Caco-2 (cell line): ENCODE measurements around the gene TMEM222. TPM values are rescaled to one million over a fixed set of nuclear protein-coding genes. Genes with fewer than 3 reads are reported as not detected.
A peak's percentile ranks its signal among the peaks of the same experiment; 100 is the strongest.

Experiments used
- BruUV-seq: library from RNA; stranded (reverse); fragments of 400-500 nt; replicated peaks from 2 replicates; lab custom pipeline; 2021; lab: Mats Ljungman, UMichigan
- CTCF ChIA-PET: fragments of 300-600 bp; sonication (Branson Sonifier 250); formaldehyde crosslinking; loops from one replicate; lab custom pipeline; 2022; ENCODE audit warnings: antibody characterized with exemption; lab: Charles Lee
- POLR2A ChIA-PET: fragments of 300-600 bp; sonication (Branson Sonifier 250); formaldehyde crosslinking; loops from one replicate; lab custom pipeline; 2022; ENCODE audit warnings: antibody characterized with exemption; lab: Charles Lee
- DNase-seq, 2 experiments: peaks; one replicate each; pipeline versions ENCODE4 v3.0.0 to v3.0.0-alpha.2; 2020 to 2022
- H3K27me3 ChIP-seq: replicated peaks from 2 replicates; pipeline ENCODE4 v1.6.0; 2011; ENCODE audit warnings: low read length; ENCODE audit not compliant: control insufficient read depth, insufficient read depth
- H3K36me3 ChIP-seq: 2 replicates; pipeline ENCODE4 v1.5.1; 2011; ENCODE audit warnings: low read length; ENCODE audit not compliant: control insufficient read depth, insufficient read depth
- H3K4me1 ChIP-seq: fragments of 250-450 bp; sonication (Bioruptor Pico); 2 replicates; pipeline ENCODE4 v1.5.1; 2020; ENCODE audit warnings: mild to moderate bottlenecking
- H3K4me3 ChIP-seq: 2 replicates; pipeline ENCODE4 v1.5.1; 2011; ENCODE audit warnings: low read depth, mild to moderate bottlenecking, control low read depth, low read length
- H3K9me3 ChIP-seq: fragments of 250-450 bp; sonication (Bioruptor Pico); 2 replicates; pipeline ENCODE4 v1.5.1; 2020; ENCODE audit warnings: mild to moderate bottlenecking, moderate library complexity
- H3K27ac Mint-ChIP-seq: one replicate; pipeline ENCODE4 v1.8.0; 2022; ENCODE audit warnings: mixed read lengths; ENCODE audit not compliant: unreplicated experiment
- H3K27me3 Mint-ChIP-seq: one replicate; pipeline ENCODE4 v1.8.0; 2022; ENCODE audit warnings: mixed read lengths; ENCODE audit not compliant: insufficient read depth, unreplicated experiment
- H3K36me3 Mint-ChIP-seq: one replicate; pipeline ENCODE4 v1.8.0; 2022; ENCODE audit warnings: mild to moderate bottlenecking, mixed read lengths; ENCODE audit not compliant: insufficient read depth, unreplicated experiment
- H3K4me1 Mint-ChIP-seq: one replicate; pipeline ENCODE4 v1.8.0; 2022; ENCODE audit warnings: low read depth, mixed read lengths; ENCODE audit not compliant: unreplicated experiment
- H3K4me3 Mint-ChIP-seq: one replicate; pipeline ENCODE4 v1.8.0; 2022; ENCODE audit warnings: mild to moderate bottlenecking, moderate library complexity, mixed read lengths; ENCODE audit not compliant: unreplicated experiment
- H3K9me3 Mint-ChIP-seq: one replicate; pipeline ENCODE4 v1.8.0; 2022; ENCODE audit warnings: mixed read lengths; ENCODE audit not compliant: unreplicated experiment
- intact Hi-C: fragments of 100-400 bp; cut with micrococcal nuclease; formaldehyde crosslinking; loops from one replicate; pipeline ENCODE4 v1.10.0; 2022; ENCODE audit not compliant: unreplicated experiment
- total RNA-seq: library from RNA; stranded (reverse); gene quantifications from 2 replicates; pipeline ENCODE4 v1.2.3, GENCODE V29; 2022
- TF ChIP-seq, protein P1 (sequence below), 2 experiments: fragments of 200-600 bp in 1 of 2; IDR thresholded peaks; 1 replicate in 1 of 2; 2 replicates in 1 of 2; pipeline versions ENCODE4 v1.5.1 to v1.8.0; 2011 to 2022; ENCODE audit warnings: antibody characterized with exemption in 1 of 2, control low read depth in 1 of 2, inconsistent platforms in 1 of 2, low read depth in 1 of 2, low read length in 1 of 2, mild to moderate bottlenecking in 1 of 2, moderate library complexity in 1 of 2; ENCODE audit not compliant: insufficient read depth in 1 of 2, severe bottlenecking in 1 of 2, unreplicated experiment in 1 of 2

Gene TMEM222
- total RNA-seq, 1 experiment from 2014 or later: 32.3 TPM

DNA sequence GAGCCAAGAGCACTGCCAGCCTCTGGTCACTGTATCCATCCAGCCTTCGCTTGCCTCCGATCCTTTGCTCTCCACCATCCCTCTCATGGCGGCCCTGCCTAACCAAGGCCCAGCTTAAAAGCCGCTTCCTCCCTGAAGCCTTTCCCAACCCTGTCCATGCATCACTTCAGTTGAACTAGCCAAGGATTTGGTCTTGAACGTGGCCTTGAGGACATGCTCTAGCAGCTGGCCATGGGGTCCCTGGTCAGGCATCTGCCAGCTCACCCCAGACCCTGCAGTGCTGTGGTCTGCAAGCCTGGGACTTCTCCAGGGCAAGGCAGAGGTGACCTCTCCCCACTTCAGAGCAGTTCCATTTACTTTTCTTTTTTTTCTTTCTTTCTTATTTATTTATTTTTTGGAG is 14.8 kb downstream of the TMEM222 start:
- POLR2A ChIA-PET: no interaction called here
- BruUV-seq: no TSS peak

GRCh38 chr1:27338751-27339150 is 16.8 kb downstream of the TMEM222 start:
- peaks cover 1% of the 10 kb centered on the region; the same call in 1 of the 2 replicates for H3K36me3 ChIP-seq
- H3K36me3 Mint-ChIP-seq: peaks cover 40% of the 10 kb centered on the region
- POLR2A ChIA-PET: no interaction called here
- intact Hi-C loops: no loop called here
- H3K4me3 Mint-ChIP-seq: no peak overlapping the region
- CTCF ChIA-PET: no interaction called here
- H3K4me3 ChIP-seq: no peak overlapping the region
- no peaks in the 10 kb centered on the region for H3K27me3 ChIP-seq
- no peak for DNase-seq
- peak overlapping the region; percentile 86 for H3K27ac Mint-ChIP-seq
- no peaks in the 10 kb centered on the region for H3K9me3 Mint-ChIP-seq
- H3K4me1 Mint-ChIP-seq: peaks cover 22% of the 10 kb centered on the region
- no peaks in the 10 kb centered on the region for H3K9me3 ChIP-seq
- peaks cover 21% of the 10 kb centered on the region for H3K4me1 ChIP-seq
- no peaks in the 10 kb centered on the region for H3K27me3 Mint-ChIP-seq
- no TSS peak for BruUV-seq
- TF ChIP-seq, protein P1, sequence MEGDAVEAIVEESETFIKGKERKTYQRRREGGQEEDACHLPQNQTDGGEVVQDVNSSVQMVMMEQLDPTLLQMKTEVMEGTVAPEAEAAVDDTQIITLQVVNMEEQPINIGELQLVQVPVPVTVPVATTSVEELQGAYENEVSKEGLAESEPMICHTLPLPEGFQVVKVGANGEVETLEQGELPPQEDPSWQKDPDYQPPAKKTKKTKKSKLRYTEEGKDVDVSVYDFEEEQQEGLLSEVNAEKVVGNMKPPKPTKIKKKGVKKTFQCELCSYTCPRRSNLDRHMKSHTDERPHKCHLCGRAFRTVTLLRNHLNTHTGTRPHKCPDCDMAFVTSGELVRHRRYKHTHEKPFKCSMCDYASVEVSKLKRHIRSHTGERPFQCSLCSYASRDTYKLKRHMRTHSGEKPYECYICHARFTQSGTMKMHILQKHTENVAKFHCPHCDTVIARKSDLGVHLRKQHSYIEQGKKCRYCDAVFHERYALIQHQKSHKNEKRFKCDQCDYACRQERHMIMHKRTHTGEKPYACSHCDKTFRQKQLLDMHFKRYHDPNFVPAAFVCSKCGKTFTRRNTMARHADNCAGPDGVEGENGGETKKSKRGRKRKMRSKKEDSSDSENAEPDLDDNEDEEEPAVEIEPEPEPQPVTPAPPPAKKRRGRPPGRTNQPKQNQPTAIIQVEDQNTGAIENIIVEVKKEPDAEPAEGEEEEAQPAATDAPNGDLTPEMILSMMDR (IDR thresholded peaks at IDR 0.05; ENCODE audit: insufficient read depth in 1 of 2, low read depth in 1 of 2, low read length in 1 of 2, severe bottlenecking in 1 of 2, unreplicated experiment in 1 of 2): no peak

More for the DNA sequence above, 14.8 kb downstream of the TMEM222 start:
- intact Hi-C loops: no loop called here
- no peak overlapping the region for H3K4me3 Mint-ChIP-seq
- H3K4me1 ChIP-seq: peaks cover 10% of the 10 kb centered on the region; the same call in 1 of the 2 replicates
- no peaks in the 10 kb centered on the region for H3K27me3 Mint-ChIP-seq
- H3K27me3 ChIP-seq: no peaks in the 10 kb centered on the region
- no peaks in the 10 kb centered on the region for H3K9me3 ChIP-seq
- H3K4me1 Mint-ChIP-seq: peaks cover 12% of the 10 kb centered on the region
- no peak overlapping the region for H3K4me3 ChIP-seq
- no peaks in the 10 kb centered on the region for H3K9me3 Mint-ChIP-seq
- no peak overlapping the region for H3K27ac Mint-ChIP-seq
- DNase-seq: no peak
- TF ChIP-seq, protein P1 (IDR thresholded peaks at IDR 0.05; ENCODE audit: insufficient read depth in 1 of 2, low read depth in 1 of 2, low read length in 1 of 2, severe bottlenecking in 1 of 2, unreplicated experiment in 1 of 2): no peak
- H3K36me3 Mint-ChIP-seq: peaks cover 47% of the 10 kb centered on the region
- CTCF ChIA-PET: no interaction called here
- H3K36me3 ChIP-seq: peaks cover 1% of the 10 kb centered on the region; the same call in 1 of the 2 replicates

DNA sequence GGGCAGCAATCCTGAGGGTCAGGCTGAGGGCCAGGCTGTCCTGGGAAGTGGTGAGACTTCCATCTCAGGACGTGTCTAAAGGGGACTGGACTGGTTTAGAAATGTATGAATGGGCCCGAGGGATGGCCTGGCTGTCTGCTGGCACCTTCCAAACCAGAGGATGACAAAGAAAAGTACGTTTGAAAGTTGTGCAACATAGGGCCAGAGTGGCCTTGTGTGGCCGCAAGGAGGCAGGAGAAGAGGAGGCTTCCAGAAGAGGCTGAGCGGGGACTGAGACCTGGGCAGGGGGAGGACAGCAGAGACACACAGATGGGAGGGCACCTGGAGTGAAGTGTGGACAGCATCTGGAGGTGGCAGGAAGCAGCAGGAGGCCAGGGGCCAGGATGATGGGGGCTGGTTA is 17.2 kb downstream of the TMEM222 start:
- no TSS peak for BruUV-seq
- no peak overlapping the region for H3K4me3 ChIP-seq
- no peak for DNase-seq
- Mint-ChIP-seq H3K27ac (peak overlapping the region; percentile 86), H3K9me3 (no peaks in the 10 kb centered on the region), H3K4me1 (peaks cover 22% of the 10 kb centered on the region), H3K4me3 (no peak overlapping the region), H3K27me3 (no peaks in the 10 kb centered on the region), H3K36me3 (peaks cover 40% of the 10 kb centered on the region)
- ChIA-PET POLR2A (no interaction called here), CTCF (no interaction called here)
- no peaks in the 10 kb centered on the region for H3K27me3 ChIP-seq
- TF ChIP-seq, protein P1 (IDR thresholded peaks at IDR 0.05; ENCODE audit: insufficient read depth in 1 of 2, low read depth in 1 of 2, low read length in 1 of 2, severe bottlenecking in 1 of 2, unreplicated experiment in 1 of 2): no peak
- no peaks in the 10 kb centered on the region for H3K9me3 ChIP-seq
- peaks cover 21% of the 10 kb centered on the region for H3K4me1 ChIP-seq
- intact Hi-C loops: no loop called here
- no peaks in the 10 kb centered on the region for H3K36me3 ChIP-seq
